ENCODE measurements around the gene KIF4A.
"Not testable (repeated sequence)": the region's sequence is repeated elsewhere in the genome, so short reads cannot be mapped to it uniquely, and the experiment has no call there.

DNA sequence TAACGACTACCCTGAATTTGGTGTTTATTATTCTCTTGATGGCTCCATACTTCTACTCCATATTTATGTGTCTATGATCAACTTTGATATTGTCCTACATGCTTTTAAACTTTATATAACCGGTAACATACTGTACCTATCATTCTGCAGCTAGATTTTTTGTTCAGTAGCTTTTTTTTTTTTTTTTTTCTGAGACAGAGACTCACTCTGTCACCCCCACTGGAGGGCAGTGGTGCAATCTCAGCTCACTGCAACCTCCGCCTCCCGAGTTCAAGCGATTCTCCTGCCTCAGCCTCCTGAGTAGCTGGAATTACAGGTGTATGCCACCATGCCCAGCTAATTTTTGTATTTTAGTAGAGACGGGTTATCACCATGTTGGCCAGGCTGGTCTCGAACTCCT is 15.9 kb upstream of the KIF4A start:
- TF ChIP-seq, protein P1, sequence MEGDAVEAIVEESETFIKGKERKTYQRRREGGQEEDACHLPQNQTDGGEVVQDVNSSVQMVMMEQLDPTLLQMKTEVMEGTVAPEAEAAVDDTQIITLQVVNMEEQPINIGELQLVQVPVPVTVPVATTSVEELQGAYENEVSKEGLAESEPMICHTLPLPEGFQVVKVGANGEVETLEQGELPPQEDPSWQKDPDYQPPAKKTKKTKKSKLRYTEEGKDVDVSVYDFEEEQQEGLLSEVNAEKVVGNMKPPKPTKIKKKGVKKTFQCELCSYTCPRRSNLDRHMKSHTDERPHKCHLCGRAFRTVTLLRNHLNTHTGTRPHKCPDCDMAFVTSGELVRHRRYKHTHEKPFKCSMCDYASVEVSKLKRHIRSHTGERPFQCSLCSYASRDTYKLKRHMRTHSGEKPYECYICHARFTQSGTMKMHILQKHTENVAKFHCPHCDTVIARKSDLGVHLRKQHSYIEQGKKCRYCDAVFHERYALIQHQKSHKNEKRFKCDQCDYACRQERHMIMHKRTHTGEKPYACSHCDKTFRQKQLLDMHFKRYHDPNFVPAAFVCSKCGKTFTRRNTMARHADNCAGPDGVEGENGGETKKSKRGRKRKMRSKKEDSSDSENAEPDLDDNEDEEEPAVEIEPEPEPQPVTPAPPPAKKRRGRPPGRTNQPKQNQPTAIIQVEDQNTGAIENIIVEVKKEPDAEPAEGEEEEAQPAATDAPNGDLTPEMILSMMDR (IDR thresholded peaks at IDR 0.05; ENCODE audit: low read depth, low read length), result not testable (repeated sequence)
- TF ChIP-seq EZH2phosphoT487 (IDR thresholded peaks at IDR 0.05; ENCODE audit: low read depth), result not testable (repeated sequence)
